IMR-90 (cell line): ENCODE data around the gene RPS6KA2.

ENCODE experiments used
- BHLHE40 ChIP-seq: fragments of 150-350 bp; IDR thresholded peaks from 2 replicates; pipeline ENCODE4 v1.6.1; 2016; ENCODE audit warnings: mild to moderate bottlenecking, low read depth, low read length
- CHD1 ChIP-seq: IDR thresholded peaks from 2 replicates; pipeline ENCODE4 v1.6.1; 2012; ENCODE audit warnings: low read depth, low read length, improper control_type of control experiment
- CTCF ChIP-seq: conservative IDR thresholded peaks from 2 replicates; pipeline ENCODE4 v1.5.1; 2012; ENCODE audit warnings: mild to moderate bottlenecking, low read depth, low read length, improper control_type of control experiment
- MXI1 ChIP-seq: IDR thresholded peaks from 2 replicates; pipeline ENCODE4 v1.6.1; 2012; ENCODE audit warnings: low read depth, mild to moderate bottlenecking, low read length, moderate library complexity, borderline replicate concordance
- POLR2A ChIP-seq: IDR thresholded peaks from 2 replicates; pipeline ENCODE4 v1.6.1; 2012; ENCODE audit warnings: mild to moderate bottlenecking, low read depth, low read length
- RAD21 ChIP-seq: IDR thresholded peaks from 2 replicates; pipeline ENCODE4 v1.6.1; 2012; ENCODE audit warnings: low read length, improper control_type of control experiment
- RCOR1 ChIP-seq: IDR thresholded peaks from 2 replicates; pipeline ENCODE4 v1.6.1; 2012; ENCODE audit warnings: mild to moderate bottlenecking, low read length, improper control_type of control experiment; ENCODE audit not compliant: insufficient replicate concordance

GRCh38 chr6:166655251-166655650, 28.2 kb upstream of the RPS6KA2 start:
- TF ChIP-seq CTCF, result no peak
- TF ChIP-seq RAD21, result no peak
- TF ChIP-seq POLR2A, result no peak
- no peak for TF ChIP-seq MXI1
- no peak for TF ChIP-seq BHLHE40
- no peak for TF ChIP-seq RCOR1
- TF ChIP-seq CHD1, result no peak
